GM03348 (cell line): ENCODE results near the gene C2orf68.
A peak's percentile ranks its signal among the peaks of the same experiment; 100 is the strongest.
"Not testable (repeated sequence)": the region's sequence is repeated elsewhere in the genome, so short reads cannot be mapped to it uniquely, and the experiment has no call there.

Experiments used
- DNase-seq: peaks from one replicate; pipeline ENCODE4 v3.0.0; 2012; ENCODE audit warnings: low spot score

Gene C2orf68, protein sequence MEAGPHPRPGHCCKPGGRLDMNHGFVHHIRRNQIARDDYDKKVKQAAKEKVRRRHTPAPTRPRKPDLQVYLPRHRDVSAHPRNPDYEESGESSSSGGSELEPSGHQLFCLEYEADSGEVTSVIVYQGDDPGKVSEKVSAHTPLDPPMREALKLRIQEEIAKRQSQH

DNA sequence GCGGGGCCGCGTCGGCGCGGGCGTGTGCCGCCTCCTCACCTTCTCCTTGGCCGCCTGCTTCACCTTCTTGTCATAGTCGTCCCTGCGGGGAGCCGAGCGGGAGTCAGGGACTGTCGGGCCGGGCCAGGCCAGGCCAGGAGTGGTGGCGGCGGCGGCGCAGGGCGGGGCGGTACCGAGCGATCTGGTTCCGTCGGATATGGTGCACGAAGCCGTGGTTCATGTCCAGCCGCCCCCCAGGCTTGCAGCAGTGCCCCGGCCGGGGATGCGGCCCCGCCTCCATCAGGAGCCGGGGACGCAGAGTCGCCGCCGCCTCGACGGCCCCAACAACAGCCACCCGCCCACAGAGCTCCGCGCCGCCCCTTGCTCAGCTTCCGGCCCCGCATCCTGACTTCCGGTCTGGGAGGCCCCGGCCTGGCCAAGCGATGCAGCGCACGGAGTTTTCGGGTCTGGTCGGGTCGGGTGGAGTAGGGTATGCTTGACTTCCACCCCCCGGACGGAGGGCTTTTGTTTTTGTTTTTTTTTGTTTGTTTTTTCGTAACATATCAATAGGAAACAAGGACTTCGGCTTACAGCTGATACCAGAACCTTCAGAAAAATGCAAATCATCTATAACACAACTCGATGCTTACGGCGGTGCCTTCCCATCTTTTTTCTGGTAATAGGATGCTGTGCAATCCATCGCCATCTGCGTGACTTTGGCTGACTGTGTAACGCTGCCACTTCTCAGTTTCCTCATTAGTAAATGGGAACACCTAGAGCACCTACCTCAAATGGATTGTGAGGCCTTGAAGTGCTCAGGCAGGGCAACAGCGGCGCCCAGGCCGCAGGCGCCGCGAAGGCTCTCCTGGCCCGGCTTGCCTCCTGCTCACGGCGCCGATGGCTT is at the start of gene C2orf68:
Gene C2orf68 (minus strand): TSS at position 362 of the 883 bp plus-strand sequence. CDS start 82 bp downstream, at position 280.
- peak; percentile 93 for DNase-seq

DNA sequence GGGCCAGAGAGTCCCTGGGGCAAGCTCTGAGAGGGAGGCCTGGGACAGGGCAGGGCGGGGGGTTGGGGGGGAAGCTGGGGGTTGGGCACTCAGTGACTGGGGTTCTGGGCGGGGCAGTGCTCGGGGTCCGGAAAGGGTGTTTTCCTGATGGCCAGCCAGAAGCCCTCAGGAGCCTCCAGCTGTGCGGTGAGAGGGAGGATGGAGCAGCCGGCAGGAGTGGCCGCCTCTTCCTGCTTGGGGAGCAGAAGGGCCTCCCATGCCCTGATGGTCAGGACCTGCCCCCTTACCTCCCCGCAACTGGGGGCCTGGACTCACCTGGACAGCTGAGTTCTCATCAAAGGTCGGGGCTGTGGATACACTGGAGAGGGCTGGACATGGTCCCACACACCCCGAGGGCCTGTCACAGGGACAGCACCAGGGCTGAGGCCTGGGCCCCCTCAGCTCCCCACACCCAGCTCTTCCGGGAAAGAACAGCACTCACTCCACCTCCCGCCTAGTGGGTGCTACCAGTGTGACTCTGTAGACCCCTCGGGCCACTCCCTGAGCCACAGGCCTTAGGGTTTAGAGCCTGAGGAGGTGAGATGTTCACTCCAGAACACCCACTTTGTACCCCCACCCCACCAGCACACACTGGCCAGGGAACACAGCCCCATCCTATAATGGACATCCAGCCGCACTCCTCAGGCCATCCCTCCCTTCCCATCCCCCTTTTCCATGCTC is 49.4 kb upstream of the C2orf68 start:
- no peak for DNase-seq

DNA sequence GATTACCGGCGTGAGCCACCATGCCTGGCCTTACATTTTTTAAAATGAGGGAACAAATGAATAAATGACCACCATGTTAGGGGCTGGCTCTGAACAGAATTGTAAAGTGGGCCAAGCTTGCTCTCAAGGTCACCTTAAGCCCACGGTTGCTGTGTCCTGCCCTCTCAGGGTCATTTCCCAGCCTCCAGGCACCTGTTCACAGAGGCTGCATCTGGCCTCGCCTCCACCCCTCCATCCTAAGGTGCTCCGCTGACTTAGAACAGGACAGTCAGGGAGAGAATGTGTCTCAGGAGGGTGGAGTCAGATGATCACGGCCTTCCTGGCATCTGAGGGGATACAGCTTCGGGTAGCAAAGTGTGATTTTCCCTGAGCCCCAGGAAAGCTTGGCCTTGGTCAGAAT is 48.9 kb upstream of the C2orf68 start:
- DNase-seq = no peak

DNA sequence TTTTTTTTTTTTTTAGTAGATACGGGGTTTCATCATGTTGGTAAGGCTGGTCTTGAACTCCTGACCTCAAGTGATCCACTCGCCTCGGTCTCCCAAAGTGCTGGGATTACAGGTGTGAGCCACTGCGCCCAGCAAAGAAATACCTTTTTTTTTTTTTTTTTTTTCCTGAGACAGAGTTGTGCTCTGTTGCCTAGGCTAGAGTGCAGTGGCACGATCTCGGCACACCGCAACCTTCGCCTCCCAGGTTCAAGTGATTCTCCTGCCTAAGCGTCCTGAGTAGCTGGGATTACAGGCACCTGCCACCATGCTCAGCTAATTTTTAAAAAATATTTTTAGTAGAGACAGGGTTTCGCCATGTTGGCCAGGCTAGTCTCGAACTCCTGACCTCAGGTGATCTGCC is 48.4 kb upstream of the C2orf68 start:
- DNase-seq = not testable (repeated sequence)

DNA sequence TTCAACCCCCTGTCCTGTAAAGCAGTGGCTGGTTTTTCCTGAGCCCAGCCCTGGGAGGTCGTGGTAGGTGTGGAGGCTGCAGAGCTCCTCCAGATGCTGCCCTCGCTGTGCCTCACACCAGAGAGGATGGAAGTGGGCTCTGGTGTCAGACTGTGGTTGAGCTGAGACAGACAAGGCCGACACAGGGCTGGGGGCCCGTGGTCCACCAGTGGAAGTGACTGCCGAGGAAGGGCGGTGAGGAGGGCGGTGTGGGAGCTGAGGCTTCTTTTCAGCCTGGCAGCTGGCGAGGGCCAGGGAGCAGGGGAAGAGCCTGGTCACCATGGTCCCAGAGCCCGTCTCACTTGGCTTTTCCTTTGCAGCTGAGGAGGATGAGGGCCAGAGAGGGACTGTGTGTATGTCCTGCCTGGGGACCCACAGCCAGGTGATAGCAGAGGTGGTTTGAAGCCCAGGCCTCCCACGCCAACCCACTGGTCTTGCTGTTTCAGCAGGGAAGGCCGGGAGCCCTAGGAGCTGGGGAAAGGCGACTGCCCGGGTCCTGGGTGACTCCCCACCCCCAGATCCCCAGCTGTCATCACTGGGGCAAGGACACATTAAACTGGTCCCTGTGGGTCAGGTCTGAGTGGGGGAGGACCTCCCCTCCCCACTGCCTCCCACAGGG is 47.6 kb upstream of the C2orf68 start:
- no peak for DNase-seq

DNA sequence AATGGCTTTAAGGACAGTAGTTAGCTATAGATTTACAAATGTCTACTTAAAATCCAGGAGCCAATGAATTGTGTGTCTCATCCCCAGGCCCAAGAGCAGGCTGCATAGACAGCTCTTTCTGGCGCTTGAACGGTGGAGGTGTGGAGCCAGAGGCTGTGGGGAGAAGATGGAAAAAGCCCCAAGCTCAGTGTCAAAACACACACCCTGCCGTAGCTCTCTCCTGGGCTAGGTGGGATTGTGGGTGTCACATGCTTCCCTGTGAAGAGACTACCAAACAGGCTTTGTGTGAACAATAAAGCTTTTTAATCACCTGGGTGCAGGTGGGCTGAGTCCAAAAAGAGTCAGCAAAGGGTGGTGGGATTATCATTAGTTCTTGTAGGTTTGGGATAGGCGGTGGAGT is 45.5 kb upstream of the C2orf68 start:
- not testable (repeated sequence) for DNase-seq

DNA sequence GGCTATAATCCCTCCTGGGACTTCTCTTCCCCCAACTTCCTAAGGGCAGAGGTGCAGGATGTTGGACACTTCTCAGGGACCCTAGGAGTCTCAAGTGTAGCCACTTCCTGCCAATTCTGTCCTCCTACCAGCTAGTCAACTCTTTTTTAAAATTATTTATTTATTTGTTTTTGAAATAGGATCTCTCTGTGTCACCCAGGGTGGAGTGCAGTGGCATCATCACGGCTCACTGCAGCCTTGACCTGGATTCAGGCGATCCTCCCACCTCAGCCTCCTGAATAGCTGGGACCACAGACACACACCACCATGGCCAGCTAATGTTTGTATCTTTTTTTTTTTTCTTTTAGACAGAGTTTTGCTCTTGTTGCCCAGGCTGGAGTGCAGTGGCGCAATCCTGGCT is 44.6 kb upstream of the C2orf68 start:
- no peak for DNase-seq

DNA sequence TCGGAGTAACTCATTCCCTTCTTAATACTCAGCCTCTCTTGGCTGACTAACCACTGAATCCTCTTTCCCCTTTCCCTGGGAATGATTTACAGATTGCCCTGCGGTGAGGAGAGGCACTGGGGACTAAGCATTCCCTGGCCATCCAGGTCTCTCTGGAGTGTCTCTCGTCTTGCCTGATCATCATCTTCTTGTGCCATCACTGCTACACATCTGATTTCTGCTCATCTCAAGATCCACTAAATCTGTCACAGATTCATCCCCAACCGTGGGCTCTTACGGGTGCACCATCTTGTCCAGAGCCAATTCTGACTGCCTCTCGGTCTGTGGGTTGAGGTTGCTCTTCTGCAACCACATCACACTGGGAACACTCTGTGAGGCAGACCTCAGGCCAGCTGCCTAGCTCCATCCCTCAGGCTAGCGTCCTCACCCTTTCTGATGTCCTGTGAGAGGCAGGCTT is 44.1 kb upstream of the C2orf68 start:
- DNase-seq = peak; percentile 81

DNA sequence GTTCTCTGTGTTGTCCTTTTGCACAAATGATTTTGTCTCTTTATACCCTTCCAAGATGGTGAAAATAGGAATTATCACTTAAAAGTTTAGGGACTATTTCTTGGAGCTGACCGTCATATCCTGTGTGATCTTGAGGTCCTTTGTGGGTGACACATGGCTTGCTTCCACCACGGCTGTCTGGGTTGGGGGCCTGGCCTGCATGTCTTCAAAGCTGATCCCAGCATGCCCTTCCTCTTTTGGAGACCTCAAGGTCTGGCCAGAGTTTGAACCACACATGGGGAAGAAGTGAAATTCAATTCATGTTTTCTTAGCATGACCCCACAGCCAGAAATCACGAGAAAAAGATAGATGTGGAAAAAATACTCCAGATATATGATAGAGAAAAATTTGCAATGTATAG is 42.1 kb upstream of the C2orf68 start:
- DNase-seq = no peak

DNA sequence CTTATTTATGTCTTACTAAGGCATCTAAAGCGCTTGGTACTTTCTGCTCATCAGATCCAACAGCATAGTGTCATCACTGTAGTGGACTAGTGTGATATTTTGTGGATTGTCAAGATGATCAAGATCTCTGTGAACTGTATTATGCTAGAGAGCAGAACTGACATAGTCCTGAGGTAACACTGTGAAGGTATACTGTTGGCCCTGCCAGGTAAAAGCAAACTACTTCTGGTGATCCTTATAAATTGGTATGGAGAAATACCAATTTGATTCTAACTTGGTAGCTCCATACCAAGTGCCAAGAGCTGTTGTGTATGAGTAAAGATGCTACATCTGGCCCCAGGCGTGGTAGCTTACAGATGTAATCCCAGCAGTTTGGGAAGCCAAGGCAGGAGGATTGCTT is 40.2 kb upstream of the C2orf68 start:
- no peak for DNase-seq

DNA sequence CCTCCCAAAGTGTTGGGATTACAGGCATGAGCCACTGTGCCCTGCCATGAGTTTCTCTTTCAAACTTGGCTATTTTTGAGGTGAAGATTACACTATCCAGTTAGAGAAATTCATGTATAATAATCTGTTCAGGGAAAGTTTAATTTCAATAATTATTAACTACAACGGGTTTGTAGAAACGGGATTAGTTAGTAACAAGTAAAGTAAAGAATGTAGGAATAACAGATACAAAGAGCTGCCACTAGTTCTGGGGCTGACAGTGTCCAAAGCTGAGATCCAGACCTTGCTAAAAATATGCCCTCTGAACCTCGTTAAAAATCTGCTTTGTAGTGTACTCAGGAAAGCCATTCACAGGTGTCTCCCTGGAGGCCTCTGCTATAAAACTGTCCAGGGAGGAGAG is 39.2 kb upstream of the C2orf68 start:
- DNase-seq = no peak

DNA sequence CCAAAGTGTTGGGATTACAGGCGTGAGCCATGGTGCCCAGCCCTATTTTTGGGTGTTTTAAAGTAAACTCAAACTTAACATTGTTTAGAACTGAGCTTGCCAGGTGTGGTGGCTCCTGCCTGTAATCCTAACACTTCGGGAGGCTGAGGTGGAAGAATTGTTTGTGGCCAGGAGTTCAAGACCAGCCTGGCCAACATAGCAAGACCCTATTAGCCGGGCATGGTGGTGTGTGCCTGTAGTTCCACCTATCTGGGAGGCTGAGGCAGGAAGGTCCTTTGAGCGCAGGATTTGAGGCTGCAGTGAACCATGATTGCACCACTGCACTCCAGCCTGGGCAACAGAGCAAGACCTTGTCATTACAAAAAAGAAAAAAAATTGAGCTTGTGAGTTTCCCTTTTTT is 38.6 kb upstream of the C2orf68 start:
- no peak for DNase-seq

DNA sequence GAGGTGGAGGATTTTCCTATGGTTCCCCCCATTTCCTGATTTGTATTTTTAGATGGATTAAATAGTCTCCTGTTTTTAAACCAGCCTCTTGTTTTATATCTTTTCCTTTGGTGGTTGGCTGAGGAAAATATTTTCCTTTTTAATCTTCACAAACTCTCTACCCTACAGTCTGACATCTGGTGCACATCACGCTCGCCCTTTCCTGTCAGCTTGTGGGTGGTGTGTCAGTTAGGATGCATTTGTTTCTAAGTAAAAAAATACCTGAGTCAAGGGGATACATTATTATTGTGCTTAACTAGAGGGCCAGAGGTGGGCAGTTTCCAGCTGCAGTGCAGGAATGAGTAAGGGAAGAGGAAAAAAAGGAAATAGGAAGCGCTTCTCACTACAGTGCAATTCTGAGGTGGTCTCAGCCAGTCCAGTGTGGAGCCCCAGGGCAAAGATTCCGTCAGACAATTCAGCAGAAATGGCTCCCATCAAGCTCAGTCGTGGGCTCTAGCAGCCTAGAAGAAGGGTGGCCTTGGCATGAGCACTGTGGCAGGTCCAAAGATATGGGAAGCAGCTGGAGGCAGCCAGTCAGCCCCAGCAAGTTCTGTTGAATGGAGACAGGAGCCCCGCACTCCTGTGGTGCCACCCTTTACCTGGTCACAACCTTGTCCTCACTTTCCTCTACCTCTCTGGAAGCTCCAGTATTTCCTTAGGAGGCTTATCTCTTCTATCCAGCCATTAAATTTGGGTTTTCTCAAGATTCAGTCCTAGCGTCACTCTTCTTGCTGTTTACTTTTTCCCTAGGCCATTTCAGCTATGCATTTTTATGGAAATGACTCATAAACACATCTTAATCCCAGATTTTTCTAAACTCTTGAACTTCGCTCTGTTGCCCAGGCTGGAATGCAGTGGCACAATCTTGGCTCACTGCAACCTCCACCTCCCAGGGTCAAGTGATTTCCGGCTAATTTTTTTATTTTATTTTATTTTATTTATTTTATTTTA is 37.6 kb upstream of the C2orf68 start:
- DNase-seq = peak; percentile 59

DNA sequence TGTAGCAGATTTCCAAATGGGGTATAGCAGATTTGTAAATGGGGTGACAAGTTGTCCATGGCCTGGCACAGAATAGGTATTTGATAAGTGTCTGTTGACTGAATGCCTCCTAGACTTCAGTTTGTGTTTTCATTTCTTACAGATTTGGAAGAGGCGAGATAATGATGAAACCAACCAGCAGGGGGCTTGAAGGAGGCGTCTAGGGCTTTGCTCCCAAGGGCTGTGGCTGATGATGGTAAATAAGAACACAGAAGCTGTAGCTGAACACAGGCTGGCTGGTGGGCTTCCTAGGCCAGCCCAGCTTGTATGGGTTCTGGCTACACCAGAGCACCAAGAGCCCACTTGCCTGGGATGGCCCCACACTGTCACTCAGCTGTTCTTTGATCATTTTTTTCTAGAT is 36.8 kb upstream of the C2orf68 start:
- DNase-seq = peak; percentile 81

DNA sequence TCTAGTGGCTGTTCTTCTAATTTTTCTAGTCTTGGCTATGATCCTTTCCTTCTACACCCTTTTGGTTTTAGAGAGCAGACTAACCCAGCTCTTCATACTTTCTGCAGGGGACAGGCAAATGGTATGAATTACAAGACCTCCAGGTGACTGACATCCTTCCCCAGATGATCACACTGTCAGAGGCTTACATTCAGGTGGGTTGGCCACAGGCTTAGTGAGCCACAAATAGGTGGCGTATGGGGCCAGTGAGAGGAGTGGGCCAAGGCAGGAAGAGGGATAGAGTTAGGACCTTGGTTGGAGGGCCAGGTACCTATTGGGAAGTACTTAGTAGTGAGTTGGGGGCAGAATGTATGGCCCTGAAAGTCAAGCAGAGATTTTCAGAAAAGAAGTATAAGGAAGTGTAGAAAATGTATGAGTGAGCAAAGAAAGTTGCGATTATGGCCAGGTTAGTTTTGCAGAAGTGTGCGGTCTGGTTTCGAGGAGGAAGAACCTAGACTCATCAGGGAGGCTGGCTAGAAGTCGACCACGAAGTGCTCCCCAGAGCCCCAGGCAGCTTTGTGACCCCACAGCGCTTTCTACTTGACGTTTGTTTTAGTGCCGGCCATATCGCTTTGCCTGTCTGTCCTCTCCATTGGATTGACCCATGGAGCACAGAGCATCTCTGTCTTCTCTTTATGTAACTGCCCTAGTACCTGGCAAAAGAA is 36.1 kb upstream of the C2orf68 start:
- DNase-seq = no peak

DNA sequence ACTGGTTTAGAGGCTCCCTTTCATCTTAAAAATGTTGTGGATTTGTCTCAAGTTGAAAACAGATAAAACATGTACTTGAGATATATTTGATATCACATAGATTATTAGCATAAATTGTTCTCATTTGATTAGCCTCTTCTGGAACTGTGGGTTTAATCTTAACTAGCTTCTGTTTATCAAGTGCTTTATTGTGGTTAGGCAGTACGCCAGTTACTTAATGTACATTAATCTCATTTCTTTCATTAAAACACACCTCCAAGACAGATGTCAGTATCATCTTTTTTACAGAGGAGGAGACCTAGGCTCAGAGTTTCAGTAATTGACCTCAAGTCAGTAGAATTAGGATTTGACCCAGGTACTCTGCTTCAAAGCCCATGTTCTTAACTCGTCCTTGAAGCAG is 34.3 kb upstream of the C2orf68 start:
- no peak for DNase-seq

DNA sequence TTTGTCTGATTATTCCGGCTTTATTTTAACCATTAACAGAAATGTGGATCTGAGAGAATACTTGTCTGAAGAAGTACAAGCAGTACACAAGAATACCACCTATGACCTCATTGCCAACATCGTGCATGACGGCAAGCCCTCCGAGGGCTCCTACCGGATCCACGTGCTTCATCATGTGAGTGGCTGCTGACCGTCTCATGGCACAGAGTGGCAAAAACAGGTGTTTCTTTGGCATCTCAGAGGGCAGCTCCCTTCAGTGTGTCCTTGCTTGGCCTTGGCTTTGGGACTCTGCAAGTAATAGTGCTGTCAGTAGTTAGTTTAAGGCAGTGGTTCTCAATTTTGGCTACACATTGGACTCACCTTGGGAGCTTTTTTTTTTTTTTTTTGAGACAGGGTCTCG is 33.0 kb upstream of the C2orf68 start:
- no peak for DNase-seq

DNA sequence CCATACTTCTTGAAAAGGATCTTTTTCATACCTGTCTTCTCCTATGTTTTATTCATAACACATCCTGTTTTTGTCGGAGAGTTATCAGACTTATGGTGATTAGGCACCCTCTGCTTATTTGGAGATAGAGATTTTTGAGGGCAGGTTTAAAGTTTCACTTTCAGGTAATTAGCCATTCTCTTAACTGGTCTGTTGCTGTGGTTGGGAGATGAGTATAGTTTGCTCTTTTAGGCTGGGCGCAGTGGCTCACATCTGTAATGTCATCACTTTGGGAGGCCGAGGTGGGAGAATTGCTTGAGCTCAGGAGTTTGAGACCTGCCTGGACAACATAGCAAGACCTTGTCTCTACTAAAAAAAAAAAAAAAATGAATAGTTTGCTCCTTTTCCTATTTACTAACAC is 30.9 kb upstream of the C2orf68 start:
- no peak for DNase-seq

DNA sequence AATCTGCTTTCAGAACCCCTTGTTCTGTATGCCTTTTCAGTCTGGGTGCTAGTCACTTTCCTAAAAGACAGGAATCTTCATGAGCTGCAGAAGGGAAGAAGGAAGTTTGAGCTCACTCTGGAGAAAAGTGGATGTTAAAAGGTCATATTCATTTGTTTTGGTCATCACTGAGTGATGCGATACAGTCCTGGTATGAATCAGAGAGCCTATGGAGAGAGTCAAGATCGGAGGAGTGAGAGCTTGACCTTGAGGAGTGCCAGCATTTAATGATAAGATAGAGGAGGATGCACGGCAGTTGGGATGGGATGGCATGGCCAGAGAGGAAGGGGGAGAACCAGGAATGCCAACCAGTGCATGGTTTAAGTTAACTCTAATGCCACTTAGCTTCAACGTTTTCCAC is 23.8 kb upstream of the C2orf68 start:
- no peak for DNase-seq

DNA sequence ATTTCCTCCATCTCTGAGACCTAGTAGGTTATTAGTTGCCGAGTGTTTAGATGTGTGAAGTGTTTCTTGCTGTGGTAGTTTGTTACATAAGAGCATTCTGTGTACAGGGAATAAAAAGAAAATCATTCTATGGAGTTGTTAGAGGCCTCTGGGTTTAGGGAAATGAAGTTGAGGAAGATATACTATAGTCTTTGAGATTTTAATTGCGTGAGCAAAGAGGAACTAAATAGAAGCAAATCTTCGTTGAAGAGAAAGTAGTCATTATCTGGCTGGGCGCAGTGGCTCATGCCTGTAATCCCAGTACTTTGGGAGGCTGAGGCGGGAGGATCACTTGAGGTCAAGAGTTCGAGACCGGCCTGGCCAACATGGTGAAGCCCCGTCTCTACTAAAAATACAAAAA is 23.1 kb upstream of the C2orf68 start:
- DNase-seq = no peak

DNA sequence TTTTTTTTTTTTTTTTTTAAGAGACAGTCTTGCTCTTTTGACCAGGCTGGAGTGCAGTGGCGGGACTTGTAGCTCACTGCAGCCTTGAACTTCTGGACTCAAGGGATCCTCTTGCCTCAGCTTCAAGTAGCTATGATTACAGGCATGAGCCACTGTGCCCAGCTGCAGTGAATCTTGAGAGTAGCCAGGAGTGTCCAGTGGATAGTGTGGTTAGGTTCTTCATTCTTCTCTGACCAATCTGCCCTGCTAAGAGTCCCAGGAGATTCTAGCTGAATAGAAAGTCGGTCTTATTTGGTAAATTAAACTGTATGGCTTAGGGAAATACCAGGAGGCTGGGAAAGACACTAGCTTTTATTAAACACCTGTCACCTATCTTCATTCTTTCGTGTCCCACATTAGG is 19.4 kb upstream of the C2orf68 start:
- DNase-seq = no peak
